ENCODE results near the gene SYT14.

- TF ChIP-seq POLR2AphosphoS5 (IDR thresholded peaks at IDR 0.05) (no peak), CTCF (IDR thresholded peaks at IDR 0.05) (no peak)
Observed at GRCh38 chr1:210207597-210208450, 269.8 kb downstream of the SYT14 start.
